Effector CD4-positive, alpha-beta T cell (primary cell): Measurements from ENCODE around the gene SRGN.
"Not testable (repeated sequence)": the region's sequence is repeated elsewhere in the genome, so short reads cannot be mapped to it uniquely, and the experiment has no call there.

Experiments
- DNase-seq: peaks from one replicate; pipeline ENCODE4 v3.0.0-alpha.2; 2020

SRGN gene

GRCh38 chr10:69091143-69091651 lies 3.3 kb downstream of the SRGN start:
- DNase-seq, result no peak

GRCh38 chr10:69092959-69093850 lies 5.3 kb downstream of the SRGN start:
- DNase-seq, result peak; percentile 82

- DNase-seq, result no peak
These were observed 6.0 kb downstream of the SRGN start for GRCh38 chr10:69093933-69094332.

- no peak for DNase-seq
These were observed 8.1 kb downstream of the SRGN start for GRCh38 chr10:69096045-69096444.

GRCh38 chr10:69097729-69098128 lies 9.8 kb downstream of the SRGN start:
- no peak for DNase-seq

GRCh38 chr10:69100136-69100872 lies 12.4 kb downstream of the SRGN start:
- no peak for DNase-seq

- DNase-seq, result no peak
These were observed 13.7 kb downstream of the SRGN start for GRCh38 chr10:69101451-69102095.

- DNase-seq, result no peak
These were observed 14.5 kb downstream of the SRGN start for GRCh38 chr10:69102440-69102839.

GRCh38 chr10:69103784-69104183 lies 15.9 kb downstream of the SRGN start:
- no peak for DNase-seq

GRCh38 chr10:69104994-69105790 lies 17.3 kb downstream of the SRGN start:
- no peak for DNase-seq

- DNase-seq, result no peak
These were observed 19.2 kb downstream of the SRGN start for GRCh38 chr10:69107176-69107490.

- DNase-seq, result no peak
These were observed 19.8 kb downstream of the SRGN start for GRCh38 chr10:69107699-69108098.

GRCh38 chr10:69119896-69120295 lies 32.0 kb downstream of the SRGN start:
- DNase-seq, result no peak

- no peak for DNase-seq
These were observed 35.4 kb downstream of the SRGN start for GRCh38 chr10:69123306-69123746.

GRCh38 chr10:69123747-69124562 lies 36.1 kb downstream of the SRGN start, which contains the start of gene VPS26A:
VPS26A (plus strand) TSS chr10:69124178; CDS start chr10:69124278, 100 bp downstream.
- DNase-seq, result peak; percentile 98

GRCh38 chr10:69124563-69125268 lies 36.8 kb downstream of the SRGN start:
- DNase-seq, result peak; percentile 30

GRCh38 chr10:69125554-69125953 lies 37.7 kb downstream of the SRGN start:
- no peak for DNase-seq

GRCh38 chr10:69130251-69130650 lies 42.3 kb downstream of the SRGN start:
- no peak for DNase-seq

- no peak for DNase-seq
These were observed 52.1 kb downstream of the SRGN start for GRCh38 chr10:69139961-69140360.

GRCh38 chr10:69141304-69141703 lies 53.4 kb downstream of the SRGN start:
- no peak for DNase-seq

GRCh38 chr10:69142074-69142473 lies 54.2 kb downstream of the SRGN start:
- not testable (repeated sequence) for DNase-seq
